ENCODE results near the gene ZNF628.
"Not testable (repeated sequence)": the region's sequence is repeated elsewhere in the genome, so short reads cannot be mapped to it uniquely, and the experiment has no call there.

The ZNF628 gene

GRCh38 chr19:55448175-55448490 is 28.3 kb upstream of the ZNF628 start:
- H3K27me3 ChIP-seq (ENCODE audit: insufficient read depth, poor library complexity, severe bottlenecking), result peaks cover 24% of the 10 kb centered on the region
- not testable (repeated sequence) for H3K4me3 ChIP-seq (replicated peaks; ENCODE audit: insufficient read depth, low read length); DNase-seq (ENCODE audit: low read depth in 1 of 2, low spot score in 1 of 2); H3K27ac ChIP-seq (replicated peaks)

GRCh38 chr19:55449469-55449868 is 26.9 kb upstream of the ZNF628 start:
- Histone ChIP-seq H3K27ac (replicated peaks) (no peak overlapping the region), H3K27me3 (ENCODE audit: insufficient read depth, poor library complexity, severe bottlenecking) (peaks cover 14% of the 10 kb centered on the region), H3K4me3 (replicated peaks; ENCODE audit: insufficient read depth, low read length) (no peak overlapping the region)
- TF ChIP-seq SPI1 (IDR thresholded peaks at IDR 0.05; ENCODE audit: borderline replicate concordance, low read depth), result no peak
- no peak for TF ChIP-seq CTCF (IDR thresholded peaks at IDR 0.05; ENCODE audit: insufficient read depth, low read length)
- no peak for TF ChIP-seq REST (IDR thresholded peaks at IDR 0.05; ENCODE audit: insufficient replicate concordance, low read depth)
- TF ChIP-seq GABPA (IDR thresholded peaks at IDR 0.05; ENCODE audit: low read depth), result no peak
- no peak for TF ChIP-seq POLR2AphosphoS5 (IDR thresholded peaks at IDR 0.05; ENCODE audit: low read depth)
- DNase-seq (ENCODE audit: low read depth in 1 of 2, low spot score in 1 of 2), result no peak

GRCh38 chr19:55451163-55451964 is 25.1 kb upstream of the ZNF628 start:
- Histone ChIP-seq H3K27ac (replicated peaks) (no peak overlapping the region), H3K27me3 (ENCODE audit: insufficient read depth, poor library complexity, severe bottlenecking) (peaks cover 9% of the 10 kb centered on the region), H3K4me3 (replicated peaks; ENCODE audit: insufficient read depth, low read length) (no peak overlapping the region)
- TF ChIP-seq CTCF (IDR thresholded peaks at IDR 0.05; ENCODE audit: insufficient read depth, low read length) (no peak), GABPA (IDR thresholded peaks at IDR 0.05; ENCODE audit: low read depth) (no peak), REST (IDR thresholded peaks at IDR 0.05; ENCODE audit: insufficient replicate concordance, low read depth) (no peak), SPI1 (IDR thresholded peaks at IDR 0.05; ENCODE audit: borderline replicate concordance, low read depth) (no peak), POLR2AphosphoS5 (IDR thresholded peaks at IDR 0.05; ENCODE audit: low read depth) (no peak)
- no peak for DNase-seq (ENCODE audit: low read depth in 1 of 2, low spot score in 1 of 2)

- DNase-seq (ENCODE audit: low read depth in 1 of 2, low spot score in 1 of 2), result no peak
- no peak for TF ChIP-seq CTCF (IDR thresholded peaks at IDR 0.05; ENCODE audit: insufficient read depth, low read length)
- no peak for TF ChIP-seq GABPA (IDR thresholded peaks at IDR 0.05; ENCODE audit: low read depth)
- no peak for TF ChIP-seq SPI1 (IDR thresholded peaks at IDR 0.05; ENCODE audit: borderline replicate concordance, low read depth)
- TF ChIP-seq REST (IDR thresholded peaks at IDR 0.05; ENCODE audit: insufficient replicate concordance, low read depth), result no peak
- TF ChIP-seq POLR2AphosphoS5 (IDR thresholded peaks at IDR 0.05; ENCODE audit: low read depth), result 0 out of 2 replicates have a peak, but pooled peaks have one; percentile 12
- peaks cover 9% of the 10 kb centered on the region for H3K27me3 ChIP-seq (ENCODE audit: insufficient read depth, poor library complexity, severe bottlenecking)
Observed at GRCh38 chr19:55451965-55452748, 24.3 kb upstream of the ZNF628 start.

More at GRCh38 chr19:55451965-55452748, 24.3 kb upstream of the ZNF628 start:
- Histone ChIP-seq H3K4me3 (replicated peaks; ENCODE audit: insufficient read depth, low read length) (no peak overlapping the region), H3K27ac (replicated peaks) (no peak overlapping the region)

Data from HL-60 (cell line).